Tibial nerve (tissue), 4 donors: Measurements from ENCODE around the gene MAGT1. TPM values are rescaled to one million over a fixed set of nuclear protein-coding genes. Genes with fewer than 3 reads are reported as not detected.

Experiments
- DNase-seq, 2 donors: peaks; one replicate each; pipeline ENCODE4 v3.0.0-alpha.2; 2019; ENCODE audit warnings: low spot score in 2 of 2
- H3K27ac ChIP-seq, 4 donors: fragments of 200-600 bp; sonication (generic) in 3 of 4; one replicate each; pipeline ENCODE4 v1.5.1; 2017 to 2019; ENCODE audit warnings: mild to moderate bottlenecking in 1 of 4
- H3K27me3 ChIP-seq, 2 donors: fragments of 200-600 bp; sonication (generic) in 1 of 2; one replicate each; pipeline versions ENCODE4 v1.5.1 to v1.6.0; 2017 to 2019
- H3K36me3 ChIP-seq, 3 donors: fragments of 200-600 bp; sonication (generic); one replicate each; pipeline ENCODE4 v1.5.1; 2018 to 2019
- H3K4me1 ChIP-seq, 4 donors: fragments of 200-600 bp; sonication (generic) in 3 of 4; one replicate each; pipeline ENCODE4 v1.5.1; 2017 to 2019
- H3K4me3 ChIP-seq, 4 donors: fragments of 200-600 bp; sonication (generic) in 3 of 4; one replicate each; pipeline ENCODE4 v1.5.1; 2017 to 2019; ENCODE audit warnings: mild to moderate bottlenecking in 1 of 4, moderate library complexity in 1 of 4
- H3K9me3 ChIP-seq, 4 donors: fragments of 200-600 bp; sonication (generic) in 3 of 4; one replicate each; pipeline ENCODE4 v1.5.1; 2017 to 2019
- CTCF ChIP-seq, 5 experiments: fragments of 200-600 bp in 3 of 5; fragments of 450-650 bp in 2 of 5; sonication (generic) in 3 of 5; IDR thresholded peaks; one replicate each; pipeline ENCODE4 v1.5.1; 2016 to 2019; ENCODE audit warnings: antibody characterized with exemption in 5 of 5, mild to moderate bottlenecking in 3 of 5, moderate library complexity in 2 of 5
- EP300 ChIP-seq, 2 donors: sonication (generic); formaldehyde crosslinking; IDR thresholded peaks; one replicate each; pipeline ENCODE4 v1.6.1; 2017; ENCODE audit warnings: antibody characterized with exemption in 2 of 2, mild to moderate bottlenecking in 1 of 2
- POLR2A ChIP-seq, 2 donors: fragments of 450-650 bp; IDR thresholded peaks; one replicate each; pipeline ENCODE4 v1.6.1; 2017; ENCODE audit warnings: antibody characterized with exemption in 2 of 2, mild to moderate bottlenecking in 2 of 2, moderate library complexity in 2 of 2
- WGBS, 2 donors: methylation state at CpG; one replicate each; pipeline ENCODE4 v1.1.5; 2018; 5-methylcytosine and 5-hydroxymethylcytosine counted together
- total RNA-seq, 4 donors: library from RNA; depleted of rRNA; stranded (reverse); fragments of >200 nt; gene quantifications; one replicate each; pipeline ENCODE4 v1.1.0, GENCODE V29; 2016

MAGT1 gene
- total RNA-seq, 4 donors from 2014 or later, result 52.7 to 59.0 (median 56.2) TPM

- no peaks in the 10 kb centered on the region for H3K27me3 ChIP-seq
- DNase-seq, result no peak
- no peaks in the 10 kb centered on the region for H3K36me3 ChIP-seq
- TF ChIP-seq EP300 (IDR thresholded peaks at IDR 0.05) (no peak), POLR2A (IDR thresholded peaks at IDR 0.05) (no peak), CTCF (IDR thresholded peaks at IDR 0.05) (no peak)
- H3K9me3 ChIP-seq, result no peaks in the 10 kb centered on the region
- 44 to 54% methylated on average over 2 of the region's 2 CpGs for WGBS, 2 donors
- no peak overlapping the region for H3K27ac ChIP-seq
- peaks cover 0 to 10% (median 0%) of the 10 kb centered on the region in 4 donors for H3K4me1 ChIP-seq
- no peak overlapping the region for H3K4me3 ChIP-seq
These were observed 22.2 kb upstream of the MAGT1 start for GRCh38 chrX:77917294-77917933.

DNA sequence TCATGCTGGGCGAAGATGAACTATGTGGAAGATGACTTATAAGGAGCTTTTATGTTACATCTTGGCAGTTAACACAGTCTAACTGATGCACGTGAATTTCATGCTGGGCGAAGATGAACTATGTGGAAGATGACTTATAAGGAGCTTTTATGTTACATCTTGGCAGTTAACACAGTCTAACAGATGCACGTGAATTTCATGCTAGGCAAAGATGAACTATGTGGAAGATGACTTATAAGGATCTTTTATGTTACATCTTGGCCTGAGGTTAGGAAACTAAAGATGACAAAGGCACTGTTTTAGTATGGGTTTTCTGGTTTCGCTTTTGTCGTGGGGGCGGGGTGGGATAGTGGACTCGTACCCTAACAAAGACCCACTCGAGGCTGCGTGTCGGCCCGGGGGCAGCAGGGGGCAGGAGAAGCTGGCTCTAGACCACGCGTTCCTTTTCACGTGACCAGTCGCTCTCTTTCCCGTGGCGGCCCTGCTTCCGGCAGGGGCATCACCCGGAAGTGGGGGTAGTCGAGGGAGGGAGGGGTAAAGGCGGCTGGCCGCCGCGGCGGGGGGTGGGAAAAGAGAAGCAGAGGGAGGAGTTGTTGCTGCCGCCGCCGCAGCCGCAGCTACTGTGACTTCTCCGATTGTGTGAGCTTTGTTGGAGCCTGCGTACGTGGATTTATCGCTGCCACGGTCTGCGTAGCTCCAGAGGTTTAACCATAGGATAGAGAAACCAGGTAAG lies 15.0 kb upstream of the MAGT1 start, which contains the start of gene ATP7A:
ATP7A (plus strand) TSS at position 586 of the 733 bp plus-strand sequence. CDS start 60,949 bp downstream, outside the sequence.
- Histone ChIP-seq H3K27me3 (no peaks in the 10 kb centered on the region), H3K9me3 (no peaks in the 10 kb centered on the region), H3K4me3 (peak within 1 kb of the TSS; percentile 33 to 62 (median 51)), H3K36me3 (no peaks in the 10 kb centered on the region), H3K4me1 (peaks cover 0 to 13% (median 0%) of the 10 kb centered on the region in 4 donors), H3K27ac (peak within 1 kb of the TSS; percentile 26 to 90 (median 74))
- peak in 1 of 2 donors; percentile 62 for TF ChIP-seq EP300 (IDR thresholded peaks at IDR 0.05)
- peak; percentile 40 to 63 (median 47) for TF ChIP-seq CTCF (IDR thresholded peaks at IDR 0.05)
- peak in 1 of 2 donors; percentile 37 for TF ChIP-seq POLR2A (IDR thresholded peaks at IDR 0.05)
- WGBS, 2 donors, result 2 to 32% methylated on average over 17 to 36 of the region's 36 CpGs
- peak; percentile 61 to 75 for DNase-seq

DNA sequence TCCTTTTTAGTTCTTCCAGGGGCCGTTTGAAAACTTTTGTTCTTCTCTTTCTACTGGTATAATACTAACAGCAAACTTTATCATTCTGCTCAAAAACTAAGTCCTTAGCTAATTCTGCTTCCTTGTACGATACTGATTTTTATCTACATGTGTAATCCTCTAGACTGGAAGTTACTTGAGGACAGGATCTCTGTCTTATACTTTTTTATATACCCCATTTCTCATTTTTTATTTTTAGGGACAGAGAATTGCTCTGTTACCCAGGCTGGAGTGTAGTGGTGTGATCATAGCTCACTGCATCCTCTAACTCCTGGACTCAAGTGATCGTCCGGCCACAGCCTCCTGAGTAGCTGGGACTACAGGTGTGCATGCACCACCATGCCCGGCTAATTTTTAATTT lies 6.3 kb upstream of the MAGT1 start:
- Histone ChIP-seq H3K36me3 (peaks cover 0 to 21% (median 0%) of the 10 kb centered on the region in 3 donors), H3K27me3 (no peaks in the 10 kb centered on the region), H3K9me3 (no peaks in the 10 kb centered on the region), H3K27ac (no peak overlapping the region), H3K4me1 (peaks cover 0 to 17% (median 0%) of the 10 kb centered on the region in 4 donors), H3K4me3 (no peak overlapping the region)
- WGBS, 2 donors, result 85 to 86% methylated on average over 5 of the region's 5 CpGs
- no peak for TF ChIP-seq EP300 (IDR thresholded peaks at IDR 0.05)
- no peak for TF ChIP-seq CTCF (IDR thresholded peaks at IDR 0.05)
- no peak for TF ChIP-seq POLR2A (IDR thresholded peaks at IDR 0.05)
- no peak for DNase-seq

DNA sequence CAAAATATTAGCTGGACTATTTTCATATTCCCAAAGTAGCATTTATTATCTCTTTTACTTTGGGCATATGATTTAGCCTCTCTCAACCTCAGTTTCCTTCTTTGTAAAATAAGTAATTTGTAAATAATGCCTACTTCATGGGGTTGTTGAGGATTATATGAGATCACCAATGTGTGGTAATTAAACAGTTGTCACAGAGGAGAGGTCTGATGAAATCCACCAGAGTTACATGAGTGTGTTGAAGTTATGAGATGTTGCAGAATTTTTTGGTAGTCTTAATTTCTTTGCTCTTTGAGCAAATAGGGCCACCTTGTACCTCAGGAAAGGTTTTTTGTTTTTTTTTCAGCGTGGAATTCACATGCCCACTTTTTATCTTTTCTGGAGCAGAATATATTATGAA lies 5.5 kb upstream of the MAGT1 start:
- Histone ChIP-seq H3K27me3 (no peaks in the 10 kb centered on the region), H3K4me3 (peak overlapping the region in 2 of 4 donors; percentile 56 to 60), H3K36me3 (peaks cover 0 to 21% (median 0%) of the 10 kb centered on the region in 3 donors), H3K4me1 (peaks cover 0 to 17% (median 0%) of the 10 kb centered on the region in 4 donors), H3K27ac (peak overlapping the region in 3 of 4 donors; percentile 86 to 88 (median 88)), H3K9me3 (no peaks in the 10 kb centered on the region)
- whole genome bisulfite sequencing, 2 donors, result 64 to 100% methylated on average over 1 of the region's 1 CpG
- no peak for DNase-seq
- no peak for TF ChIP-seq EP300 (IDR thresholded peaks at IDR 0.05)
- TF ChIP-seq POLR2A (IDR thresholded peaks at IDR 0.05), result no peak
- TF ChIP-seq CTCF (IDR thresholded peaks at IDR 0.05), result no peak
